ENCODE measurements around the gene DEXI. TPM values are rescaled to one million over a fixed set of nuclear protein-coding genes. Genes with fewer than 3 reads are reported as not detected.

Gene DEXI
- total RNA-seq, 2 experiments from 2014 or later: 24.8 to 25.3 TPM

DNA sequence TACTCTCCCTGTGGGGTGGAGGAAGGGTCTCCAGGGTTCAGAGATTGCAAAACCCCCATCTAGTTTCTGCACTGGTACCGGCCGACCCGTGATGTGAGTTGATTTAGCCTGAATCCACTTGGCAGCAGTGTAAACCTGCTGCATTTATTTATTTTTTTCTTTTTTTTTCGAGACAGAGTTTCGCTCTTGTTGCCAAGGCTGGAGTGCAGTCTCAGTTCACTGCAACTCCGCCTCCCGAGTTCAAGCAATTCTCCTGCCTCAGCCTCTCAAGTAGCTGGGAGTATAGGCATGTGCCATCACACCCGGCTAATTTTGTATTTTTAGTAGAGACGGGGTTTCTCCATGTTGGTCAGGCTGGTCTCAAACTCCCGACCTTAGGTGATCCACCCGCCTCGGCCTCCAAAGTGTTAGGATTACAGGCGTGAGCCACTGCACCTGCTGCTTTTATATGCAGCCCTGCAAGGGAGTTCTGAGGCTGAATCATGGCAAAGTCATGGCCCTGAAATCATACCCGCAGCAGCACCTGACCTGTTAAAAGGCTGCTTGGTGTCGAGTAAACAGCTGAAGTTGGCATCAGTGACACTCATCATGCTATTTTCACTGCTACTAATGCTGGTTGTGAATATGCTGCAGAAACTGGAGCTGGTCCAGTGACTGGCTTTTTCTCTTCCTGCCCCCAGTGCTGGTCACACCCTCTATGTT is 21.4 kb downstream of the DEXI start:
- Mint-ChIP-seq H3K9me3 (no peaks in the 10 kb centered on the region), H3K27ac (no peak overlapping the region), H3K4me1 (ENCODE audit: low read depth) (peaks cover 4% of the 10 kb centered on the region), H3K4me3 (no peak overlapping the region), H3K36me3 (ENCODE audit: low read depth) (peaks cover 7% of the 10 kb centered on the region), H3K27me3 (no peaks in the 10 kb centered on the region)
- CTCF ChIA-PET: interaction anchor here (0.9 to 3.7 kb wide), 3 partner anchors 16 to 407 kb away, joined by 3 to 19 read pairs (median 3); no protein-coding TSS in a partner anchor
- TF ChIP-seq, protein P1, sequence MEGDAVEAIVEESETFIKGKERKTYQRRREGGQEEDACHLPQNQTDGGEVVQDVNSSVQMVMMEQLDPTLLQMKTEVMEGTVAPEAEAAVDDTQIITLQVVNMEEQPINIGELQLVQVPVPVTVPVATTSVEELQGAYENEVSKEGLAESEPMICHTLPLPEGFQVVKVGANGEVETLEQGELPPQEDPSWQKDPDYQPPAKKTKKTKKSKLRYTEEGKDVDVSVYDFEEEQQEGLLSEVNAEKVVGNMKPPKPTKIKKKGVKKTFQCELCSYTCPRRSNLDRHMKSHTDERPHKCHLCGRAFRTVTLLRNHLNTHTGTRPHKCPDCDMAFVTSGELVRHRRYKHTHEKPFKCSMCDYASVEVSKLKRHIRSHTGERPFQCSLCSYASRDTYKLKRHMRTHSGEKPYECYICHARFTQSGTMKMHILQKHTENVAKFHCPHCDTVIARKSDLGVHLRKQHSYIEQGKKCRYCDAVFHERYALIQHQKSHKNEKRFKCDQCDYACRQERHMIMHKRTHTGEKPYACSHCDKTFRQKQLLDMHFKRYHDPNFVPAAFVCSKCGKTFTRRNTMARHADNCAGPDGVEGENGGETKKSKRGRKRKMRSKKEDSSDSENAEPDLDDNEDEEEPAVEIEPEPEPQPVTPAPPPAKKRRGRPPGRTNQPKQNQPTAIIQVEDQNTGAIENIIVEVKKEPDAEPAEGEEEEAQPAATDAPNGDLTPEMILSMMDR (IDR thresholded peaks at IDR 0.05): no peak
- no peak for DNase-seq
- POLR2A ChIA-PET: no interaction called here
- ATAC-seq: no peak
- intact Hi-C loops (cut with micrococcal nuclease): loop anchor here (5.0 to 10.0 kb wide), 2 partner anchors 146 to 404 kb away; no protein-coding TSS in a partner anchor

DNA sequence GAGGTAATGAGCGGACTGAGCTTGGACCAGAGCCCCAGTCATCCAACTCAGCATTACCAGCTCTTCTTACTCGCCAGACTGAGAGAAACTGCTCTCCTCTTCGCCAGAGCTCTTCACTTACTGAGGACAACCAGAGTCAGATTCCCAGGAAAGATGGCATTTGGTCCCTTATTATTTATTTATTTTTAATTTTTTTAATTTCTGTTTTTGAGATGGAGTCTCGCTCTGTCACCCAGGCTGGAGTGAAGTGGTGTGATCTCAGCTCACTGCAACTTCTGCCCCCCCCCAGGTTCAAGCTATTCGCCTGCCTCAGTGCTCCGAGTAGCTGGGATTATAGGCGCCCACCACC is 23.3 kb downstream of the DEXI start:
- intact Hi-C loops (cut with micrococcal nuclease): loop anchor here (5.0 to 10.0 kb wide), 2 partner anchors 104 to 177 kb away; partner anchors contain the start of genes NUBP1 and TVP23A
- Mint-ChIP-seq H3K36me3 (ENCODE audit: low read depth) (no peaks in the 10 kb centered on the region), H3K9me3 (no peaks in the 10 kb centered on the region), H3K4me3 (no peak overlapping the region), H3K4me1 (ENCODE audit: low read depth) (peaks cover 10% of the 10 kb centered on the region), H3K27ac (no peak overlapping the region), H3K27me3 (no peaks in the 10 kb centered on the region)
- ATAC-seq (no peak), DNase-seq (no peak)
- TF ChIP-seq, protein P1 (IDR thresholded peaks at IDR 0.05): no peak
- ChIA-PET CTCF (interaction anchor here (0.6 to 3.7 kb wide), 37 partner anchors 9 to 407 kb away, joined by 3 to 40 read pairs (median 4); partner anchors contain the start of genes CIITA, DEXI and NUBP1), POLR2A (interaction anchor here (0.7 to 1.2 kb wide), 5 partner anchors 11 to 47 kb away, joined by 3 to 5 read pairs (median 3); no protein-coding TSS in a partner anchor)

DNA sequence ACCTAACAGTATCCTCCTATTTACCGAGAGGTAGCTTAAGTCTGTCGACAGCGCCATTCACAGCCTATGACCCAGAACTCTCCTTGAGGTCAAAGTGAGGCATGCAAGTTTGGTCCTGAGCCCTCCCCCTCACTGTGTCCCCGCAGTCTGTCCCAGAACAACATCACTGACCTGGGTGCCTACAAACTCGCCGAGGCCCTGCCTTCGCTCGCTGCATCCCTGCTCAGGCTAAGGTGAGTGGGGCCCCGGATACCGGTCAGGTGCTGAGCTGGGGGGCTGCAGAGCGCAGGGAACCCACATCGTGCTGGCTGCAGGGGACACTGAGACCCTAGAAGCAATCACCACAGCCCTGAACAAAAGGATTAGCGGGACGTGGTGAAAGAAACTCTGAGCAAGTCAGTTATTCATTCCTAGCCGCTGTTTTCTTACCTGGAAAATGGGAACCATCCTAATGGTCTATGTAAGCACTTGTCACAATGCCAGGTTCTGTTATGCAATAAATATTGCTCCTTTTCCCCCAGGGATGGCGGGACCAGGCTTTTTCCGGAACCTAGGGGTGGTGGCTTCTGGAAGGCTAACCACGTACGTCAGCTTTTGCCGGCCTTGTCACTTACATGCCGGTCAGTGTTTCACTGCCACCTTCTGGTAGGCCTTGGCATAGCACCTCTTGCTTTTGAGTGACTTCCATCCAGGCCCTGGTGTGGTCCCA is 23.8 kb downstream of the DEXI start:
- Mint-ChIP-seq H3K27me3 (no peaks in the 10 kb centered on the region), H3K36me3 (ENCODE audit: low read depth) (no peaks in the 10 kb centered on the region), H3K4me1 (ENCODE audit: low read depth) (peaks cover 10% of the 10 kb centered on the region), H3K4me3 (no peak overlapping the region), H3K9me3 (no peaks in the 10 kb centered on the region), H3K27ac (no peak overlapping the region)
- TF ChIP-seq, protein P1 (IDR thresholded peaks at IDR 0.05): peak; percentile 90
- ChIA-PET CTCF (interaction anchor here (0.6 to 3.7 kb wide), 40 partner anchors 9 to 407 kb away, joined by 3 to 40 read pairs (median 4); partner anchors contain the start of genes CIITA, DEXI and NUBP1), POLR2A (interaction anchor here (0.5 to 1.2 kb wide), 7 partner anchors 12 to 404 kb away, joined by 3 to 5 read pairs (median 3); no protein-coding TSS in a partner anchor)
- ATAC-seq (peak; percentile 87), DNase-seq (peak; percentile 96)
- intact Hi-C loops (cut with micrococcal nuclease): loop anchor here (5.0 to 10.0 kb wide), 2 partner anchors 104 to 176 kb away; partner anchors contain the start of genes NUBP1 and TVP23A

DNA sequence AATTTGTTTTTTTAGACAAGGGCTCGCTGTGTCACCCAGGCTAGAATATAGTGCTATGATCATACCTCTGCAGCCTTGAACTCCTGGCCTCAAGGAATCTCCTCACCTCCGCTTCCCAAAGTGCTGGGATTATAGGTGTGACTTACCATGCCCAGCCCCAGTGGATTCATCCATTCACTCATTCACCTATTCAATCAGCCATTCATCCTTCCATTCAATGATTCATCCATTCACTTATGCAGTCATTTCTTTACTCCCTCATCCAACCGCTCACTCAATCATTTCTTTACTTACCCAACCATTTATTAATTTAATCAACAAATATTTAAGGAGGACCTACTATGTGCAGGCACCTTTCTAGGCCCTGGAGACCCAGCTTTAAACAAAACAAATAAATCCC is 25.7 kb downstream of the DEXI start:
- Mint-ChIP-seq H3K27me3 (no peaks in the 10 kb centered on the region), H3K36me3 (ENCODE audit: low read depth) (no peaks in the 10 kb centered on the region), H3K9me3 (no peaks in the 10 kb centered on the region), H3K27ac (no peak overlapping the region), H3K4me1 (ENCODE audit: low read depth) (peaks cover 10% of the 10 kb centered on the region), H3K4me3 (no peak overlapping the region)
- DNase-seq: no peak
- CTCF ChIA-PET: interaction anchor here (1.3 to 1.7 kb wide), 2 partner anchors 39 to 402 kb away, joined by 5 read pairs; partner anchors contain the start of gene CIITA
- TF ChIP-seq, protein P1 (IDR thresholded peaks at IDR 0.05): no peak
- intact Hi-C loops (cut with micrococcal nuclease): loop anchor here (5.0 to 10.0 kb wide), 2 partner anchors 102 to 174 kb away; partner anchors contain the start of genes NUBP1 and TVP23A
- no peak for ATAC-seq
- POLR2A ChIA-PET: no interaction called here

Measured in activated CD8-positive, alpha-beta T cell treated with anti-CD3 and anti-CD28 coated beads for 36 hours (primary cell).